Neural progenitor cell (in vitro differentiated cells): ENCODE measurements around the gene CRELD2.

Experiments
- CTCF ChIP-seq: fragments of 200-600 bp; sonication (generic); IDR thresholded peaks from 2 replicates; pipeline ENCODE4 v1.5.1; 2017; ENCODE audit warnings: antibody characterized with exemption, mild to moderate bottlenecking
- EZH2 ChIP-seq: fragments of 200-600 bp; sonication (generic); IDR thresholded peaks from 2 replicates; pipeline ENCODE4 v1.6.1; 2017; ENCODE audit warnings: antibody characterized with exemption, mild to moderate bottlenecking, moderate library complexity
- EZH2phosphoT487 ChIP-seq: fragments of 200-600 bp; sonication (generic); IDR thresholded peaks from 2 replicates; pipeline ENCODE4 v1.6.1; 2017; ENCODE audit warnings: antibody characterized with exemption

GRCh38 chr22:49947296-49947622 is 28.8 kb downstream of the CRELD2 start:
- TF ChIP-seq CTCF: no peak
- TF ChIP-seq EZH2: no peak
- no peak for TF ChIP-seq EZH2phosphoT487
